Activated CD8-positive, alpha-beta memory T cell treated with anti-CD3 and anti-CD28 coated beads, Interleukin-2, amount 50 U/mL, for 24 hours (primary cell): ENCODE data around the gene GRM7.

Experiments used
- DNase-seq: peaks from one replicate; pipeline ENCODE4 v3.0.0-alpha.2; 2020; ENCODE audit errors: extremely low read depth

Gene GRM7

DNA sequence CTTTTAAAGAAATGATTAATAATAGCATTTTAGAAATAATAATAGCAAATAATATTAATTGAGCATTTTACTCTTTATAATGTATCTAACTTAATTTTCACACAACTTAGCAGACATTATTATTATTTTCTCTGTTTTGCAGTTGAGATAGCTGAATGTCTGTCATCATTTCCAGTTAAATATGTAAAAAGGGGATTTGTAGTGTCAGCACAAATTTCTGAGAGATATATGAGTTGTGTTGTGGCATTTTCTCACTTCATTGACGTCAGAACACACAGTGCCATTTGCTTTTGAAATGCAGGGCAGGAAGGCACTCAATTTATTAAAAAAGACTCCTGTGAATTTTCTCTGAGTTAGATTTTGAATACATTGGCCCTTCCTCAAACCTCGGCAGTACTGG lies 111.0 kb downstream of the GRM7 start:
- DNase-seq: no peak

DNA sequence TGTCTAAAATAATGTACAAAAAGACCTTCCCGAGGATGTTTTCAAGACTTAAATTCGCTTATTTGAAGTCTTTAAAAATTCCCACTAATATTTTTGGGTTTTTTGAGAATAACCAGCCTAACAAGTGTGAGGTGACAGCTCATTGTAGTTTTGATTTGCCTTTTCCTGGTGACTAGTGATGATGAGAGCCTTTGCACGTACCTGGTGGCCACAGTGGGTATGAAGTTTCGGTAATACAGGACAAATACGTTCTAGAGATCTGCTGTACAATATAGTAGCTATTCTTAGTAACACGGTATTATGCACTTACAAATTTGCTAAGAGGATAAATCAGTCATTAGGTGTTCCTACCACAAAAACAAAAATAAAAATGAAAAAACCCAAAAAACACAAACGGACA lies 124.9 kb downstream of the GRM7 start:
- DNase-seq: no peak

DNA sequence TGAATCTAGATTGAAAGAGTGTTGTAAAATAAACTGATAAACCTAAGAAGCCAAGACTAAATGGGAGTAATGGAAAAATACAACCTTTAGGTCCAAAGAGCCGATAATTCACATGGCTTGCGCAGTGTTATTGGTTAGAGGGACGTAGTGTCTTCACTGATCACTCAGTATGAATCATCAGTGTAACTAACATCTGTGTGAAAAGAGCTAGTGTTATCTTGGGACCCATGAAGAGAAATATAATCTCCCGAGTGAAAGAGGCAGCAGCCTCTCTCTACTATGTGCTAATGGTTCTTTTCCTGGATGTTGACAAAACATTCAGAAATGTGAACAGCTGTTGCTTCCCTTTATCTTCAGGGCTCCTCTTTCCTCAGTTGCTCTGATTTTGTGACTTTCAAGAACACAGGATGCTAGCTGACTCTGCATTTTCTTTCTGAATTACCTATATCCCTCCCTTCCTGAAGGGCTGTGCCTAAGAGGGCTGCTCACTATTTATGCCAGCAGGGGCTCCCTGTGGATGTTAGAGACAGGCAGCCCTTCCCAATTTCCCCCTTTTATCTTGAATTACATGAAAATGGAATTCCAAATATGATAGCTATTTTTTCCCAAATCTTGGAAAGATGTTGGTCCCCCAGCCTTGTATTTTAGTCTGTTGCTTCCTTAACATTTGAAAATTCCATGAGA lies 128.8 kb downstream of the GRM7 start:
- no peak for DNase-seq

DNA sequence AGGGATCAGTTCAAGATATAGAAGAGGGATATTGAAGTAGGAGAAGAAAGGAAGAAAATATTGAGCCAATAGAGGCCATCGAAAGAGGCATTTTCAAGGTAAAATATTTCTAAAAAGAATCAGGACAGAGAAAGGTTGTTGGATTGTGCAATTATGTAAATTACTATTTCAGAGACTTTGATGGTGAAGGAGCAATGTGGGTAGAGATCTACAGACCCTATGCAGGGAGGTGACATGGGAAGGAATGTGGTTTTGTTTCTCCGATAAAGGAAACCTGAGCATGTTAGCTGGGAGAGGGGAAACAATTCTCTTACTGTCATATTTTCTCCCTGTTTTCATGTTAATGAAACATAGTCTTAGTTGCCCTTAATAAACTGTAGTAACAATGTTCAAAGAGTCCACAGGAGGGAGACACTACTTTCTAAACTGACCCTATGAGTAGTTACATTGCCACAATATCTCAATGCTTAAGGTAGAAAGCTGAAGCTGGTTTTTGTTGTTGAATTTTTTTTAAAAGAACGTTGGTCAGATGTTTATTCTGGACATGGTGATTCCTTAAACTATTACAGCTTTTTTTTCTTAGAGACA lies 133.3 kb downstream of the GRM7 start:
- no peak for DNase-seq

- DNase-seq: no peak
These were observed 139.6 kb downstream of the GRM7 start for GRCh38 chr3:7000501-7000900.

DNA sequence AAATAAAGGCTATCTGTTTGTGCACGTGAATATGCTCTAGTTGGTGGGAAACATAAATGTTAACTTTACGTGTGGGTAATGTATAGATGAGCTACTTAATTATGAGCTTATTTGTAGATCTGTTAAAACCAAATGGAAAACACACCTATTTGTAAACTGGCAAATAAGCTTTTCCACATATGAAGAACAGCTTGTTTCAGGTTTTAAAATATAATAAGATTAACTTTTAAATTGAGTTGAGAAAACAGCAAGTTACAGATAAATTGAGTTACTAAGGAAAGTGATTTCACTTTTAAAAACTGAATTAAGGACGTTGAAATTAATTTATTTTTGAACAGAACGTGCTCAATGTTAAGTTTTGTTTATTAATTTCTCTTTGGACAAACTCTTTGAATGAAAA lies 140.5 kb downstream of the GRM7 start:
- DNase-seq: no peak

- DNase-seq: no peak
These were observed 154.9 kb downstream of the GRM7 start for GRCh38 chr3:7015683-7016440.

GRCh38 chr3:7025581-7026300 lies 164.8 kb downstream of the GRM7 start:
- no peak for DNase-seq

DNA sequence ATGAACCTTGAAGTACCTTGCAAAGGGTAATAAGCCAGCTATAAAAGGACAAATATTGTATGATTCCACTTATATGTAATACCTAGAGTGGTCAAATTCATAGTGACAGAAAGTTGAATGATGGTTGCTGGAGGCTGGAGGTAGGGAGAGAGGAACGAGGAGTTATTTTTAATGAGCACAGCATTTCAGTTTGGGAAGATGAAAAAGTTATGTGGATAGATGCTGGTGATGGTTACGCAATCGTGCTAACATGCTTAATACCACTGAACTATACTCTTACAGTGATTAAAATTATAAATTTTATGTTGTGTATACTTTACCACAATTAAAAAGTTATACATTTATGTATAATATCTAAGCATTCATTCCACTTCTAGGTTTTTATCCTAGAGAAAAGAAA lies 168.6 kb downstream of the GRM7 start:
- no peak for DNase-seq

- DNase-seq: no peak
These were observed 177.5 kb downstream of the GRM7 start for GRCh38 chr3:7038394-7038793.

- DNase-seq: no peak
These were observed 201.8 kb downstream of the GRM7 start for GRCh38 chr3:7062714-7063113.

- DNase-seq: no peak
These were observed 209.5 kb downstream of the GRM7 start for GRCh38 chr3:7070461-7070860.

GRCh38 chr3:7074217-7074616 lies 213.3 kb downstream of the GRM7 start:
- no peak for DNase-seq

GRCh38 chr3:7075117-7075516 lies 214.2 kb downstream of the GRM7 start:
- DNase-seq: no peak

GRCh38 chr3:7075901-7076300 lies 215.0 kb downstream of the GRM7 start:
- no peak for DNase-seq

DNA sequence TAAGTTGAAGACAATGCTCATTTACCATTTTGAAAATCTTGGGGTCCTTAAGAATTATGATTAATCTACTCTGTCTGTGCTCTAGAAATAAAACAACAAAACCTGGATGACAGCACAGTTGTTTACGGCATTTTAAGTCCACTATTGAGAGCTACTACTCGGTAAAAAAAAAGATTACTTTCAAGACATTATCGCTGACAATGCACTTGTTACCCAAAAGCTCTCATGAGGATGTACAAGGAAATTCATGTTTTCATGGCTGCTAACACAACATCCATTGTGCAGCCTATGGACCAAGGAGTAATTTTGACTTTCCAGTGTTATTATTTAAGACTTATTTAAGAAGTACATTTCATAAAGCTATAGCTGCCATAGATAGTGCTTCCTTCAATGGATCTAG lies 221.3 kb downstream of the GRM7 start:
- no peak for DNase-seq

- no peak for DNase-seq
These were observed 225.5 kb downstream of the GRM7 start for GRCh38 chr3:7086417-7086816.

- DNase-seq: no peak
These were observed 234.2 kb downstream of the GRM7 start for GRCh38 chr3:7095116-7095515.

DNA sequence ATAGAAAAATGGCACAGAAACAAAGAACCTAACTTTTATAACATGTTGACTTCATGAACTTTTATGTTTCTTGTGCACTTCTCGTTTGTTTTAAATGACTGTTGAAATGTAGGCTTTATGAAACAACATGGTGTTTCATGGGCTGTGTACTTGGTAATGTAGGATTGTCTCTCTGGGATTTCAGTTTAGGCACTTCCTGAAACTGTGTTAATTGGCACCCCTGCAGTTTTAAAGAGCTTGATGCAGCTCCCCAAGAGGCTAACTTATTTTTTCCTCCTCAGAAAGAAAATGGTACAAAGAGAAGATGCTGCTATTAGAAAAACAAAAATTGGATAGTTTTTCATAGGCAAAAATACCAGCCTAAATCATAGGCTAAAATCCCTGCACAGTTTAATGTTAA lies 239.2 kb downstream of the GRM7 start:
- DNase-seq: no peak

- no peak for DNase-seq
These were observed 245.7 kb downstream of the GRM7 start for GRCh38 chr3:7106635-7107034.

DNA sequence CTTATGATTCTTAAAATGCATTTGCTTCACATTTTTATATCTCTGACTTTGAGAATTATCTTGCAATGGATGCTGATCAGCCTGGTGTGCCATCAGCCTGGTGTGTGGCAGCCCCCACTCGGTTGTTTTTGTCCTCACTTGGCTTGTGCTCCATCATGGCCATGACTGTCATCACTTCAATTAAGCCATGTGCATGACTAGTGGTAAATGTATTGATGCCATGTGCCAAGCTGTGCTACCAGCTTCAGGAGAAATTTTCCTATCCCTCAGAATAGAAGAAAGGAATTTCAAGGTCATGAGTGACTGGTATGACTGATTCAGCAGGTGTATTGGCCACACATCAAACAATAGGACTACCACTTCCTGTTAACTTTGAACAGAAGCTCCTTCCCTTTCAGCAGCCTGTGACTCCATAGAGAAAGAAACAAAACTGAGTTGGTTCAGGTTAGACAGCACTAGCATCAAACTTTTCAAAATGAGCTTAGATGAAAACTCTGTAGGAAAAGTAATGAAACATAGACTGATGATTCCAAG lies 251.7 kb downstream of the GRM7 start:
- no peak for DNase-seq

- no peak for DNase-seq
These were observed 283.9 kb downstream of the GRM7 start for GRCh38 chr3:7144697-7145308.
